NB4 (cell line): ENCODE measurements around the gene CDH13.

Experiments used
- DNase-seq: peaks from one replicate; pipeline ENCODE4 v3.0.0; 2010; ENCODE audit warnings: low read depth
- H3K4me3 ChIP-seq: one replicate; pipeline ENCODE4 v1.5.1; 2011; ENCODE audit warnings: mild to moderate bottlenecking, low read depth, low read length, moderate library complexity
- MYC ChIP-seq: IDR thresholded peaks from 2 replicates; pipeline ENCODE4 v1.6.1; 2011; ENCODE audit warnings: low read depth, low read length
- POLR2A ChIP-seq: IDR thresholded peaks from 2 replicates; pipeline ENCODE4 v1.6.1; 2011; ENCODE audit warnings: mild to moderate bottlenecking; ENCODE audit not compliant: insufficient read length; ENCODE audit errors: extremely low read depth
- TF ChIP-seq, protein P1 (sequence below): IDR thresholded peaks from one replicate; pipeline ENCODE4 v1.5.1; 2012; ENCODE audit warnings: low read depth, low read length
- TF ChIP-seq, protein P2 (sequence below): IDR thresholded peaks from 2 replicates; pipeline ENCODE4 v1.6.1; 2011; ENCODE audit warnings: low read depth, low read length

Gene CDH13

DNA sequence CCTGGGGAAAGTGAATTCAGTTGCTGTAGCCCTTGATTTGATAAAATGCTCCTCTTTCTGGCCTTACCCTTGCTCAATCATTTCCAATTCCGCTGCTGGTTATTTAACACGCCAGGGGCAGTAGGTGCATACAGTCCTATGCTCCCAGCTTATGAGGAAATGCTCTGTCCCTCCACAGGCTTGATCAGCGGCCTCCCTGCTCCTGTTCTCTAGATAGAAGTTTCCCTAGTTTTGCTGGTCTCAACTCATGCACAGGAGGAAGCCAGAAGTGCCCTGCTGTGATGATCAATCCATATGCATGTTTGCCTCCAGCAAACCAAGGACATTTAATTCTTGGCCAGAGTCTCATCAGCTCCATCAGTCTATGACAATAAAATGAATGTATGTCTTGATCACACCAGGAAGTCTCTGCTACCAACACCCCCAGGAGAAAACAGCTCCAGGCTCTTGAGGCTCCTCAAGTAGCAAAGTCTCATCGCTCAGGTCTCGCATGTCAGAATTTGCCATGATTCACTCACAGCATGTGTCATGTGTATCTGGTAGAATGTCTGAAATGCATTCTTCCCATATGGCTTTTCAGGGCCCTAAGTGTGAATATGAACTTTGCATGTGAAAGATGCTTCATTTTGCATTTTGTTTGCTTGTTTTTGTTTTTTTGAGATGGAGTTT, 208.9 kb downstream of the CDH13 start:
- DNase-seq: no peak
- TF ChIP-seq, protein P1, sequence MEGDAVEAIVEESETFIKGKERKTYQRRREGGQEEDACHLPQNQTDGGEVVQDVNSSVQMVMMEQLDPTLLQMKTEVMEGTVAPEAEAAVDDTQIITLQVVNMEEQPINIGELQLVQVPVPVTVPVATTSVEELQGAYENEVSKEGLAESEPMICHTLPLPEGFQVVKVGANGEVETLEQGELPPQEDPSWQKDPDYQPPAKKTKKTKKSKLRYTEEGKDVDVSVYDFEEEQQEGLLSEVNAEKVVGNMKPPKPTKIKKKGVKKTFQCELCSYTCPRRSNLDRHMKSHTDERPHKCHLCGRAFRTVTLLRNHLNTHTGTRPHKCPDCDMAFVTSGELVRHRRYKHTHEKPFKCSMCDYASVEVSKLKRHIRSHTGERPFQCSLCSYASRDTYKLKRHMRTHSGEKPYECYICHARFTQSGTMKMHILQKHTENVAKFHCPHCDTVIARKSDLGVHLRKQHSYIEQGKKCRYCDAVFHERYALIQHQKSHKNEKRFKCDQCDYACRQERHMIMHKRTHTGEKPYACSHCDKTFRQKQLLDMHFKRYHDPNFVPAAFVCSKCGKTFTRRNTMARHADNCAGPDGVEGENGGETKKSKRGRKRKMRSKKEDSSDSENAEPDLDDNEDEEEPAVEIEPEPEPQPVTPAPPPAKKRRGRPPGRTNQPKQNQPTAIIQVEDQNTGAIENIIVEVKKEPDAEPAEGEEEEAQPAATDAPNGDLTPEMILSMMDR: no peak
- TF ChIP-seq POLR2A (no peak), MYC (no peak)
- TF ChIP-seq, protein P2, sequence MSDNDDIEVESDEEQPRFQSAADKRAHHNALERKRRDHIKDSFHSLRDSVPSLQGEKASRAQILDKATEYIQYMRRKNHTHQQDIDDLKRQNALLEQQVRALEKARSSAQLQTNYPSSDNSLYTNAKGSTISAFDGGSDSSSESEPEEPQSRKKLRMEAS: no peak
- H3K4me3 ChIP-seq: no peak overlapping the region

DNA sequence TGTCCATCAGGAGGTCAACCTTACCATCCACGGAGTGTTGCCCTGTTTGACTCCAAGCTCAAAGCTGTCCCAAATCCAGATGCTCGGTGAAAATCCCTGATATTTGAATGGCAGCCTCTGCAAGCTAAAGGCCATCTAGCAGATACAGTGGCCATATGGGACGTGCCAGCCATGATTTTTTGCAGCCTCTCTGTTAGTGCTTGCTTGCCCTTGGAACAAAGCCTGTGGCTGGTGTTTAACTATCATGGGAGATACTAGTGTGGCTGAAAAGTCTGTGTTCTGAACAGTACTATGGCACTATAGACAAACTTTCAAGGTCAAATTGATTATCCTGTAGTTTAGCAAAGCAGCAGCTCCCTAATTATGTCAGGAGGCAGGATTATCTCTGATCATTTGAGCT, 214.3 kb downstream of the CDH13 start:
- DNase-seq: no peak
- no peak overlapping the region for H3K4me3 ChIP-seq
- TF ChIP-seq MYC: no peak
- TF ChIP-seq, protein P2: no peak
- TF ChIP-seq, protein P1: no peak
- no peak for TF ChIP-seq POLR2A

DNA sequence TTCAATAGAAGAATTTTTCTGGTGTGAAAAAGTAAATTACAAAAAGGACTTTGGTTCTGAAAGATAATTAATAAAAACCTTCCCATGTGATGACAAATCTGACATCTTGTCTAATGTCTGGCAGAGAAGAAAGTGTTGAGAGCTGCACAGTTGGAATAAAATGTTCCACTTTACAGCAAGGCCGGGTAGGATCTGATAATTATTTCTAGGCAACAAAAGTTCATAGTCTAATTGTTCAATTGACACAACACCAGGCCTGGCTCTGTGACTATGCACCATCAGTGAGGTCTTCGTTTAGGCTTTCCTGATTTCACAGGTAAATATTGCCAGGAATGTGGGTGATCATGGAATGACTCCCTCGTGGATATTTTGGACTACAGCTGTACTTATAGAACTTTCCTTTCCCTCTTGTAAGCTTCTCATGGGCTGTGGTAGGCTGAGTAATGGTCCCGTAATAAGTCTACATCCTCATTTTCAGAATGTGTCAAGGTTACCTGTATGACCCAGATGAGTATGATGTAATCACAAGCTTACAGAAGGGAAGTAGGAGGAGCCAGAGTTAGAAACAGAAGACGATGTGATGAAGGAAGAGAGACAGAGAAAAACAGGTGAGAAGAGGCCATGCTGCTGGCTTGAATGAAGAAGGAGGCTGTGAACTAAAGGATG, 217.0 kb downstream of the CDH13 start:
- H3K4me3 ChIP-seq: no peak overlapping the region
- DNase-seq: no peak
- TF ChIP-seq, protein P1: no peak

DNA sequence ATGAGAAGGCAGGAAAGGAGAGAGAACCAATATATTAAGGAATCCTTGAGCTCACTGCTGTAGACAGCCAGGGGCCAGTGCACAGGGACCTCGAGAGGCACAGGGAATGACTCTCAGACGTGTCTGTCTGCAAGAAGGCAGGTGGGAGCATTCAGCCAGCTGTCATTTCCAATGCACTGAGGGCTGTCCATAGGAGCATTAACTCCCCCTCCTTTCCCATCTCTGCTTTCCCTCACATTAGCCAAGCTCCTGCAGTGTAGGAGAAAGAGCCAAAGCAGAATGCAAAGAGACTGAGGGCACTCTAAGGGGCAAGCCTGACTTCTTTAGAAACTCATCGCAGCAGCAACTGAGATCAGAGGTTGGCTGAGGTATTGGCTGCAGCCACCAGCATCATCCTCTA, 218.3 kb downstream of the CDH13 start:
- H3K4me3 ChIP-seq: no peak overlapping the region
- no peak for TF ChIP-seq POLR2A
- DNase-seq: no peak

DNA sequence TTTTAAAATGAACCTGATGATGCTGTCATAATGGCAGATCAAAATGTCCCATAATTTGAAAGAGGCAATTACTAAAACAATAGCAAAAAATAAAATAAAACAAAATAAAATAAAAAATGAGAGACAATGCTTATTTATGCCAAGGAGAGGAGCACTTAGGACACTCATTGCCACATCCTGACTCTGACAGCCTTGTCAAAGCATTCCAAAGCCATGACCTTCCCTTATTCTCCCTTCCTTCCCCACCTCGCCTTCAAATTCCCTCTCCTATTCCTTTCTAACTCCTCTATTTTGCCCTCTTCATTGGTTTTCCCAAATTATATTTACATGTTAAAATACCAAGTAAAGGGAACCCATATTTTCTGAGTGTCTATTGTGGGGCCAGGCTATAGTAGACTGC, 220.0 kb downstream of the CDH13 start:
- DNase-seq: no peak
- no peak overlapping the region for H3K4me3 ChIP-seq
- TF ChIP-seq, protein P1: no peak
- TF ChIP-seq MYC (no peak), POLR2A (no peak)
- TF ChIP-seq, protein P2: no peak

DNA sequence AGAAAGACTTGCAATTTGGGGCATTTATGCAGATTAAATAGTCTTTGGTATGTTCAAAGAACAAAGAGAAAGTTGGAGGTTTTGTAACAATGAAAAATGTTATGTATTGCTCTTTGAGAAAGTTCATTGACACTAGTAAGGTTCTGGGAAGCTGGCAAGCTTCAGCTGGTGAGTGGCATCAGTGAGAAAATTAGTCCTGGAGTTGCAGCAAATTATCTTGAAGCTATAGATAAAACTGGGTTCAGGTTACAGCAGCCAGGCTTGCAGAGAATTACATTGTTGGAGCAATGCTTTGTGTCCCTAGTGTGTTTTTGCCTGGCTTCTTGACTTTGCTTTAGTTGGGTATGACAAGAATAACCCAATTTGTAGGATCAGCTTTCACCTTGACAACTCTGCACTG, 221.2 kb downstream of the CDH13 start:
- TF ChIP-seq, protein P2: no peak
- TF ChIP-seq POLR2A: no peak
- TF ChIP-seq, protein P1: no peak
- DNase-seq: no peak
- H3K4me3 ChIP-seq: no peak overlapping the region
